HG02759 (cell line): ENCODE measurements around the gene TSPAN1.

Source experiments
- ATAC-seq: cut with Tn5 transposase; IDR thresholded peaks from one replicate; pipeline ENCODE4 v1.9.1; 2021; ENCODE audit warnings: mild to moderate bottlenecking, moderate library complexity; ENCODE audit not compliant: unreplicated experiment

Gene TSPAN1

DNA sequence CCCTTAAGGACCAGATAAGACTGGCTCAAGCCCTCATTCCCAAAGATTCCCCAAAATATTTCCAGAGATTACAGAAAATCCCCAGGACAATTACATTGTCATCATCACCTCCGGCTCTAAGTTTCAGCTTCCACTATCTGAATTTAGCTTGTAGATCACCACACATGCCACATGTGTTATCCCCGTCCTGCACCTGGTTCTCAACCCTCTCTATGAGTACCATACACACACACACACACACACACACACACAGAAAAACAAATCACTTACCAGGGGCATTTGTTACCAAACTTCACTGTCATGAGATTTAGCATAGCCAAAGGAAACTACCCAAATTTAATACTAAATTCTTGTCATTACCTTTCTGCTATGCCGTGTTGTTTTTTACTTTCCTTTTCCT lies 15.4 kb upstream of the TSPAN1 start:
- ATAC-seq, result no peak

- no peak for ATAC-seq
These were observed 14.7 kb upstream of the TSPAN1 start for GRCh38 chr1:46160212-46160611.

DNA sequence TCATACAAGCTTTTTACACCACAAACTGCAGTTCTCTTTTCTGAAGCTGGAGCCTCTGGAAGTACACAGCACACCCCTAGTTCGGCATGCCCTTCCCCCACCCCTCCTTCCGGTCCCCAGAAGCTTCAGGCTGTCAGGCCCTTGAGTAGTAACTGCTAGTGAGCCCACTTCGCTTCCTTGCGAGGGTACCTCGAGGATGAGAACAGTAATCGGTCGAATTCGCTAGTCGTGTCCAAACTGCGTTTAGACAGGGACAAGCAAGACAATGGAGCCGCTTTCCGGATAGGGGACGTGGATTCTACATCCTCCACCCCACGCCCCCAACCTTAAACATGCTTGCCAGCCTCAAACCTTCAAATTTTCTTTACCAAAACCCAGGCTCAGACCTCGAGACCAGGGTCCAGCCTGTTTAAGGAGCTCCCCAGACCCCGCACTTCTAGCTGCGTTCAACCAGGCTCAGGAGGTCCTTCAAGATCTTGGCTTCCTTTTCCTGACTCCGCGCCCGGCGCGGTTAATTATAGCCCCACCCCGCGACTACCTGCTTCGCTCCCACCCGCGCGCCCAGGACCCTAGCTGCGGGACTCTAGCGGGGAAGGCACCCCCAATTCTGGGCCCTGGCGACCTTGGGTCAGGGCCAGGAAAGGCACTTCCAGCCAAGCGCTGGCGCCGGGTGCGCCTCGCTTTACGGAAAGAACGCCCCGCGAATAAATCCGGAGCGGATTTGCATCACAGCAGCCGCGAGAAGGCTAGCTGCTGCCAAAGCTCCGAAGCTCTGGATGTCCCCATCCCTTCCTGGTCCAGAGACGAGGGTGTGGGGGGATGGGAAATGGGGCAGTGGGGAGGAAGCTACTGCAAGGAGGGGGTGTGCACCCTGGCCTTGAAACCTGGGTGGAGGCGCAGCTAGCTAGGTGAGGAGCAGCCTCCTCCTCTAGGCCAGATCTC lies 8.1 kb upstream of the TSPAN1 start:
- no peak for ATAC-seq

- ATAC-seq, result no peak
These were observed 6.4 kb upstream of the TSPAN1 start for GRCh38 chr1:46168477-46168876.

DNA sequence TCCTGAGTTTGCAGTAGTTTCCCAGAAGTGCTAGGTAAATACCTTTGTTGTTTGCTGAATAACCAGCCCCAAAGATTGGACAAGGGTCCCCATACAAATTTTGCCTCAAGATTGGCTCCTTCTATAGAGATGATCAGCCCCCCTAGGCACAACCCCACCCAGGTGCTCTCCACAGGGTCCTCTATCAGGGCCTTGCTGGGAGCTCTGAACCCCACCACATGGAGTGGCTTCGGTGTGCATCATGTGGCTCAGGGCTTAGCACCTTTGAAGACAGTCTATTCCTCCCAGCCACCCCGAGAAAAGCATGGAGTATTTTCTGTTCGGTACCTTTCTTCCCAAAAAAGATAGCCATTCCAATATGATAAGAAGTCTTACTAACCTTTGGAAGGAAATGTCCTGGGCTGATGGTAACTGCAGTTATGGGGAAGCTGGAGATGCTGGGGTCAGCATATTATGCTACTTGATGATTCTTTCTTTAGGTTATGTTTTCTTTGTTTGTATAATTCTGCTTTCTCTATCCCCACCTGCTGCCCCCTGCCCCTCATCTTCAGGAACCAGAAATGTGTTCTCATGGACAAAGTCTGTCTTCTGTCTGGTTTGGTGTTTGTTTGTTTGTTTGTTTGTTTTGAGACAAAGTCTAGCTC lies 5.0 kb upstream of the TSPAN1 start:
- no peak for ATAC-seq

- no peak for ATAC-seq
These were observed 3.5 kb upstream of the TSPAN1 start for GRCh38 chr1:46171351-46171750.

GRCh38 chr1:46171871-46172270 lies 3.0 kb upstream of the TSPAN1 start:
- ATAC-seq, result no peak

DNA sequence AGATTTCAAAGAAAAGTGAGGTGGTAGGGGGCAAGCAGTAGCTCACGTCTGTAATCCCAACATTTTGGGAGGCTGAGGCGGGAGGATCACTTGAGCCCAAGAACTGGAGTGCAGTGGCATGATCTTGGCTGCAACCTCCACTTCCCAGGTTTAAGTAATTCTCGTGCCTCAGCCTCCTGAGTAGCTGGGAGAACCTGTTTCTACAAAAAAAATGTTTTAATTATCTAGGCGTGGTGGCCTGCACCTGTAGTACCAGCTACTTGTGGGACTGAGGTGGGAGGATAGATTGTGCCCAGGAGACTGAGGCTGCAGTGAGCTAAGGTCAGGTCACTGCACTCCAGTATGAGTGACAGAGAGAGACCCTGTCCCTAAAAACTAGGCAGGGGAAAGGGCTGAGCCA lies 2.6 kb upstream of the TSPAN1 start:
- ATAC-seq, result no peak

DNA sequence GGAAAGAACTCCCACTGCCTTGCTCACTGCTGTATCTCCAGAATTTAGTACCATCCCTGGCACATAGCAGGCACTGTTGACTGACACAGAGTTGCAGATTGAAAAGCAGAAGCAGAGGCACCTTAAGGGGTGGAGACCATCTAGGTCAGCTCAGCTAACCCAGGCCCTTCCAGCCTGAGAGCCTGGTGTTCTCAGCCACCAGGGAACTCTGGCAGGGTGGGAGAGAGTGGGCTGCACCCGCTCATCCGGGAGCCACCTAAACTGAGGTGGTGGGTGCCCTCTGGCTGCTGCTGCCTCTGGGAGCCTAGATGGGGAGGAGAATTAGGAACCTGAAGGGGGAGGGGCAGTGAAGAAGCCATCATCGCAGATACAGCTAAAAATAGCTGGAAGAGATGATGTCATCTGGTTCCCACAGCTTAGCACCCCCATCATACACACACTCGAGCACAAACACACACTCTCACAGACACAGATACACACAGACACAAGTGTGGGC lies 1.5 kb upstream of the TSPAN1 start:
- ATAC-seq, result no peak

GRCh38 chr1:46175243-46175642 lies 356 bp downstream of the TSPAN1 start:
- no peak for ATAC-seq

DNA sequence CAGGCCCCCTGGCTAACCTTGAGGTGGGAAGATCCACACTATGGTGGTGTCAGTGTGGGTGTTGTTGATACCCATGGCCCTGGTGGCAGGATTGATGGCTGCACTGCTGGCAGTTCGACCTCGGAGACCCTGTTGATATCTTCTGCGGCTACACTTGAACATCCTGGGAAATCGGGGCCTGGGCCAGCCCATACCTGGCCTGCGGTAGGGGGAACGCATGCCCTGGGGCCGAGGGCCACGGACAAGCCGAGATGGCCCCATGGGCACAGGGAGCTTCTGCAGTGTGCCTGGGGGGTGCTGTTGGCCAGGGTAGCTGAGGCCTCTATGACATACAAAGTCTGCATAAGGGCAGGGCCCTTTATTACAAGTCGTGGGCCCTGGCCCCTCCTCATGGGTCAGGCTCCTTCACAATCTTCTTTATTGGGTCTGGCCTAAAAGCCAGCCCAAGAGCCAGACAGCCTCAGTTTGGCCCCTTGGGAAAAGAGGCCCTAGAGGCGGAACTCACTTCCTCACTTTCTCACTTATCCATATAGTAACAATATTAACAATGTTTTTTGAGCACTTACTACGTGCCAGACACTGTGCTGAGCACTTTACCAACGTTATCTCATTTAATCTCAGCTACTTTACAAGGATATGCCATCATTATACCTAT lies 1.5 kb downstream of the TSPAN1 start, which contains the start of gene P3R3URF:
Gene P3R3URF (minus strand): TSS at position 278 of the 655 bp plus-strand sequence. CDS start 17 bp downstream, at position 261.
- ATAC-seq, result no peak

GRCh38 chr1:46179138-46180081 lies 4.5 kb downstream of the TSPAN1 start:
- ATAC-seq, result no peak

GRCh38 chr1:46180082-46180616 lies 5.3 kb downstream of the TSPAN1 start:
- ATAC-seq, result no peak

DNA sequence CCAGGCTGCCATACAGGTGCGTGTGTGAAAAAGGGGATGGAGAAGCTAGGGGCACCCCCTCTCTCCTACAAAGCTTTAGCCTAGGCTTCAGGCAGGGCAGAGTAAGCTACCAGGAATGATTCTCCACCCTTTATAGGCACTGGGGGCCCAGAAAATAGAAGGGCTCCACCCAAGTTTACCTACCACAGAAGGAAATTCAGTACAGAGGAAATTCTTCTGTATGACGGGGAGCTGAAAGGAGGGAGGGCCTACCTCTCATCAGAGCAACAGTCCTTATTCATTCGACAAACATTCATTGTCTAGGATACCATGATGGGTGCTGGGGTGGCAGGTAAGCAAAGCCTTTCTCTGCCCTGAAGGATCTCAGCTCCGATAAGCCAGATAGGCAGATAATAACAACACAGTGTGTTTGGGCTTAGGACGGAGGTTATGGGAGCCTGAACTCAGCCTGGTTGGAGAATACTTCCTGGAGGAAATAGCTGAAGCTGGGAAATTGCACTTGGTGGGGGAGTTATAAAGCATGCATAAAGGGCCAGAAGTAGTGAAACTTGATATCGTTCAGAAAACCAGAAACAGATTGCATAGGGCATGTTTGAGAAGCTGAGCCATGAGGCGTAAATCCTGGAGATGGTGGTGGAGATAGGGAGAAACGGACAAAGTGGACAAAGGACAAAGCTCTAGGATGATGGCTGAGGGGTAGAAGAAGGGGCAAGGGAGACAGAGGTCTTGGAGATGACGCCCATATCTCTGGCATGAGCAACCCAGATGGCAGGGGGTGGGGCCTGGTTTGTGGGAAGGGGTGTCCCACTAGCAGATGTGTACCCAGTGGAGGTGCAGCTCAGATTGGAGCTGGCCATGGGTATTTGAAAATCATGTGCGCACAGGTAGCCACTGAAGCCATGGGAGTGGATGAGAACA lies 6.7 kb downstream of the TSPAN1 start:
- no peak for ATAC-seq

- ATAC-seq, result no peak
These were observed 8.4 kb downstream of the TSPAN1 start for GRCh38 chr1:46183079-46183847.

DNA sequence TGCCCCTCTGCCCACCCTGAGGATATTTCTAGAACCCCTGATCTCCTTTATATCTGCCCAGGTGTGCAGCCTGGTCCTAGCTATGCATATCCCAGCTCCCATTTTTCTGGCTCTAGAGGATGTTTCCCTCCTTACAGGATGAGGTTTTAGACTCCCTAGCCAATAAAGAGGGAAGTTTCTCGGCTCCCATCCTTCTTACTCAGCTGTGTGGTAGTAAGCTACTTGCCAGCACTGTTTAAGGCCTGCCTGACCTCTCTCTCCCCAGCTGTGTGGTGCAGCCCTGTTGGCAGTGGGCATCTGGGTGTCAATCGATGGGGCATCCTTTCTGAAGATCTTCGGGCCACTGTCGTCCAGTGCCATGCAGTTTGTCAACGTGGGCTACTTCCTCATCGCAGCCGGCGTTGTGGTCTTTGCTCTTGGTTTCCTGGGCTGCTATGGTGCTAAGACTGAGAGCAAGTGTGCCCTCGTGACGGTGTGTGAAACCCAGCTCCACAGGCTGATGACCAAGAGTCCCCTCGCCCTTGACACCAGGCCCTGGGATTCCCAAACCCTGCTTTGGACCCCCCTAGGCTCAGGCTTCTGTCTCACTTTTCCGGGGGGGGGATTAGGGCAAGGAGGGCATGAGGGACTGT lies 9.2 kb downstream of the TSPAN1 start:
- ATAC-seq, result peak; percentile 57

DNA sequence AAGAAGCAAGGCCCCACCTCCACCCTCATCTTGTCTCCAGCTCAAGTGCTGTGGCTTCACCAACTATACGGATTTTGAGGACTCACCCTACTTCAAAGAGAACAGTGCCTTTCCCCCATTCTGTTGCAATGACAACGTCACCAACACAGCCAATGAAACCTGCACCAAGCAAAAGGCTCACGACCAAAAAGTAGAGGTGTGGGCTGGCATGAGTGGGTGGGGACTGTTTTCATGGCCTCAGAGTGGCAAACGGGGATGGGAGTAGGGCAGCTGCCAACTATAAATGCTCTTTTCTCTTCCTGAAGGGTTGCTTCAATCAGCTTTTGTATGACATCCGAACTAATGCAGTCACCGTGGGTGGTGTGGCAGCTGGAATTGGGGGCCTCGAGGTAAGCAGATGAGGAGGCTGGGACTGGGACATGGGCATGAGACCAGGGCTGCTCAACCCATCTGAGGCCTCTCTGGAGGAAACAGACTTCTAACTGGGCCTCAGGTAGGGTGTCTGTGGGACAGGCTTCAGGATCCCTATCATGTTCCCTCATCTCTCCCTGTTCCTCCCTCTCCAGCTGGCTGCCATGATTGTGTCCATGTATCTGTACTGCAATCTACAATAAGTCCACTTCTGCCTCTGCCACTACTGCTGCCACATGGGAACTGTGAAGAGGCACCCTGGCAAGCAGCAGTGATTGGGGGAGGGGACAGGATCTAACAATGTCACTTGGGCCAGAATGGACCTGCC lies 10.2 kb downstream of the TSPAN1 start:
- no peak for ATAC-seq
